NCI-H526 treated with DMSO at 0.1 percent for 48 hours (cell line): ENCODE data around the gene CA10.

ENCODE experiments used
- DNase-seq: peaks from one replicate; lab custom pipeline; 2025; lab: John Stamatoyannopoulos, UW

Gene CA10

DNA sequence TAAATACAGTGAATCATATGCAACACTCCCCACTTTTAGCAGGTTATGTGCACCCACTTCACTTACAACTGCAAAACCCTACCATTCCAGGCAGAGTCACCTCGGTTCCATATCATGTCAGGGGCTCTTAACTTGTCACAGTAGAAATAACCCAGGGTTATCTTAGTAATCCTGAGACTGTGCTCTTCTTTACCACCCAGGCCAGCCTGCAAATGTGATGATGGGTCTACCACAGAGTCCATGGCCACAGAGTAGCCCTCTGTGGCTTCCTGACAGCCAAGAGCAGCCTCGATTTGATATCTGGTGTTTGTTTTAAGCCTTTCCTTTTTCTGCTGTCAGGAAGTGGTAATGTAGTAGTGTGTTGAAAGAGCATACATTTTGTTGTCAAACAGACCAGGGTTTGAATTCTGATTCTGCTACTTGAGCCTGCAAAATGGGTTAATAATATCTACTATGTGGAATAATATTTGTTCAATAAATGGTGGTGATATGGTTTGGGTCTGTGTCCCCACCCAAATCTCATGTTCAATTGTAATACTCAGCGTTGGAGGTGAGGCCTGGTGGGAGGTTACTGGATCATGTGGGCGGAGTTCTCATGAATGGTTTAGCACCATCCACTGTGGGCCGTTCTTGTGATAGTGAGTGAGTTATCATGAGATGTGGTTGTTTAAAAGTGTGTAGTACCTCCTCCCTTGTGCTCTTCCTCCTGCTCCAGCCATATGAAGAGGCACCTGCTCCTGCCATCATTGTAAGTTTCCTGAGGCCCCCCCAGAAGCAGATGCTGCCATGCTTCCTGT lies 481.6 kb downstream of the CA10 start:
- no peak for DNase-seq

DNA sequence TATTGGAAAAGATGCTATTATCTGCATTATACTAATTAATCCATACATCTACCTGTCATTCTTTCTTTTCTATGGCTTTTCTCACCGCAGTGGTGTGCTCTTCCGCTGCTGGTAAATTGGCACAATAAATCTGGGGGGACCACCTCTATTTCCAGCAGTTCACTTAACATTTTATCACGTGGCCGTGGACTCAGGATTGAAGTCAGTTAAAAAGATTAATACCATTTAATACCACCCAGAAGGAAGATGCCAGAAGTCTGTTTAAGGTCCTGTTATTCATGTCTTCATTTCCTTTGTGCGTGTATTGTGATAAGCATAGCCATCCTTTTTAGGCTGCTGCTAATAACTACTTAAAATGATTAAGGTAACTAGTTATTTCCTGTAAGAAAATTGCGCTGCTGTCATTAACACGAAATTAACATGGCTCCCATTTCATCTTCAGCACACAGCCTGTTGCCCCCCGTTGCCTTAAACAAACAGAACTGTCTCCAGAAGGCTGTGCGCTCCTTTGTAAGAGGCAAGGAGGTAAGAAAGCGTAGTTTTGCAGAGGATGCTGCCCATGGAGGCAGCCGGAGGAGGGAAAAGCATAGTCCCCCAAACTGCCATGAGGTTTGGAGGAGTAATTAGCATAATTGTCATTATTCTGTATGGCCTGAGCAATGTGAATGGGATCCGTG lies 483.8 kb downstream of the CA10 start:
- no peak for DNase-seq

DNA sequence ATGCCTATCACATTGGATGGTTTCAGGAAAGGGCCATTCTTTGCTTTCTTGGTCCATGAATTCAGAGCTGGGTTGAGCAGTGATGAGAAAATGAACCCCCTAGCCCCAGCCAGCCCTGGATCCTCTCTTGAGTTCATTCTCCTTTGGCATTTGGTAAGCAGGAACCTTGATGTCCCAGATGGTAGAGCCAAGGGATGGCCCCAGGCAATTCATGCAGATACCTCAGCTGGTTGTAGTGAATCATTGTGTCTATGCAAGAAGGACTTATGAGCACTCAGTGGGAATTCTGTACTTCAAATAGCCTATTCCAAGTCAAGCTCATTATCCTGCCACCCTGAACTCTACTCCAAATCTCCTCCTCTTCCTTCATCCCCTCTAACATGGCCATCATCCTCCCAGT lies 485.4 kb downstream of the CA10 start:
- no peak for DNase-seq

DNA sequence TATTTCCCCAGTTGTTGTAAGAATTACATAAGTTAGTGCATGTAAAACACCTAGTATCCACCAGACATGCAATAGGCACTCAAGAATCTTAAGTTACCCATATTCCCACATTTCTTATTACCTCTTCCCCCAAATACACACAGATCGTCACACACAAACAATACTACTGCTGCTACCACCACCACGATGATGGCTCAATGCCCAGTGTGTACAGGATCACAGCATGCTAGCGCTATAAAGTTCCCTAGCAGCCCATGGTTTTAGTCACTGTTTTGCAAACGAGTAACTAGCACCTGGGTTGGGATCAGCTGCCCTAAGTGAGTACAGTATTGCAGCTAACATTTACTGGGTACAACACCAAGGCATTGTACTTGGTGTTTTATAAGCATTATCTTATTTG lies 486.4 kb downstream of the CA10 start:
- DNase-seq, result no peak

DNA sequence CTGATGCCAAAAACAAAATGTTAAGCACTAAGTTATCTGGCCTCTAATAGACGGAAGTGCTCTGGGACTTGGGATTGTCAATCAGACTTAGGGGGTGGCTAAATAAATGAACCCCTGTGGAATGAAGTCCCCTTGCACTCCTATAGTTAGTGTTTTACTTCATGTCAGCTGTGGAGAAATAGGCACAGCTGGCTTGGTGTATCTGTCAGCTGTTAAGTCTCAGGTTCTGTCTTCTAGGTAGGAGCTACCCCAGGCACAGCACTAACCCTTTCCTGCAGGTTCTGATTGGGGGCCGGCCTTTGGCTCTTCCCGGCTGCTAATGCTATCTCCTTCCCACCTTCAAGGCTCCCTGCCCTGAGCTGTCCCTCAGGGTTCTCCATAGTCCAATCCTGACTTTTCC lies 487.6 kb downstream of the CA10 start:
- DNase-seq, result no peak

DNA sequence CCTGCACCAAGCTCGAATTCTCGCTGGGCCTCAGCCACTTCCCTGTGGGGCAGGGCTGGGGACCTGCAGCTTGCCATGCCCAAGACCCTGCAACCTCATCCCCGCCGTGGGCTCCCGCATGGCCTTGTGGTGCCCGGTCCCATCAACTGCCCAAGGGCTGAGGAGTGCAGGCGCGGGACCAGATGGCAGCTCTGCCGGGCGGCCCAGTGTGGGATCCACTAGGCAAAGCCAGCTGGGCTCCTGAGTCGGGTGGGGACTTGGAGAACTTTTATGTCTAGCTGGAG lies 489.6 kb downstream of the CA10 start:
- no peak for DNase-seq

DNA sequence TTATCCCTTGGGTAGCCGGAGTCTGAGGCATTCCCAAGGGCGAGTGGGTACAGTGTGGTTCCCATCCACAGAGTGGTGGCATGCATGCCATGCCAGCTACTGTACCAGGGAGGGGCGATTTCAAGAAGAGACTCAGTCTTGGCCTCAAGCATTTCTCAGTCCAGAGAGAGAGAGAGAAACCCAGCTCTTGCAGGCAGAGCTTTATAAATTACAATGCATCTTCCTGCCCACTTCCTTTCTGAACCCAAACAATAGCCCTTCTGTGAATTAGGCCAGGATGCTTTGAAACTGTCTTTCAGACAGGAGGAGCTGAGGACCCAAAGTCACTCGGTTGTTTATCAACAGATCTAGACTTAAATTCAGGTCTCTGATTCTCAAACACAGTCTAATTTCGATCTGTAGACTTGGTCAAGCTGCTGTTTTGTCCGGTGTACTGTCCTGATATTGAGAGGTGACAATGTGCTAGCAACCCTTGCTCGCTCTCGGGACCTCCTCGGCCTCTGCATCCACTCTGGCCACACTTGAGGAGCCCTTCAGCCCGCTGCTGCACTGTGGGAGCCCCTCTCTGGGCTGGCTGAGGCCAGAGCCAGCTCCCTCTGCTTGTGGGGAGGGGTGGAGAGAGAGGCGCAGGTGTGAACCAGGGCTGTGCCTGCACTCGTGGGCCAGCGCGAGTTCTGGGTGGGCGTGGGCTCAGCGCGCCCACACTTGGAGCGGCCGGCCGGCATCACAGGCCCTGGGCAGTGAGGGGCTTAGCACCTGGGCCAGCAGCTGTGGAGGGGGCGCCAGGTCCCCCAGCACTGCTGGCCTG lies 490.2 kb downstream of the CA10 start:
- DNase-seq, result no peak

DNA sequence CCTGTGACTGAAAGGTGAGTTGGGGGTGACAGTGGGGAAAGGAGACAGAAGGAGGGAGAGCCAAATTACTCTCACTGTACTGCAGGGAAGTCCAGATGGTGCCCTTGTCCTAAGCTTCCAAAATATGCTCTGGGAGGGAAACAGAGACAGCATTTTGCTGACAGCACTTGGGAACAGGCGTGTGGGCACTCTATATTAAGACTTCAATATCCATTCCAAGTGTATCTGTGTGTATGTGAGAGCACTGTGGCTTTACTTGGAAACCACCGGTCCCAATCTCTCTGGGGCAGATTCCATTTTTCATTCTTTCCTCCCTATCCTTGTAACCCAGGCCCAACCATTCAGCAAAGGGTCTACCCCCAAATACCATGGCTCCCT lies 490.8 kb downstream of the CA10 start:
- no peak for DNase-seq

DNA sequence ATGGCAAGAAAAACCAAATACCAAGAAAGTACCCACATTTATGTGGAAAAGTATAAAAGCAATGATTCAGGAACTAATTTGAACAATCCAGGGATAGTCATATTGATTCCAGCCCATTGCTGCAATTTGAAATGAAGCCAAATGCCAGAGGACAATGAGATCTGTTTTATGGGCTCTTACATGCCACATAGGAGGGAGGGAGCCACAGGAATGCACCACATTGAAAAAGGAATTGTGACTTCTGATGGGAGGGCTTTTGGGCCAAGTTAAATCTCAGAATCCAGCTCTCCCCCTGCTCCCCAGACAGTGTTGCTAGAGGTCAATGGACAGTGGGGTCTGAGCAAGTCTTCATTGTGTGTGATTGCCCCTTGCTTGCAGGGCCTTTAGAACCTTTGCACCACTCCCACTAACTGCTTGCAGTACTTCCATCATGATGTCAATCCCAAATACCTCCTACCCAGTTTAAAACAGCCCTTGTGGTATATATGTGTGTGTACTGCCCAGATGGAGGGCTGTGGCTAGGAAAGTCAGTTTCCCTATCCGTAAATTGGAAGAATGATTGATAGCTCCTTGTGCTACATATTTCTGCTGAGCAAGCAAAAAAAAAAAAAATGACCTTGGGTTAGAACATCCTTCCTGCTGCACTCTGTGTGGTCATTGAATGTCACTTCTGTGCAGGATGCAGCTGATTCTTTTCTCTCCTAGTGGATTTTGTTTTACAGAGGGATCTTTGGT lies 491.4 kb downstream of the CA10 start:
- DNase-seq, result no peak

DNA sequence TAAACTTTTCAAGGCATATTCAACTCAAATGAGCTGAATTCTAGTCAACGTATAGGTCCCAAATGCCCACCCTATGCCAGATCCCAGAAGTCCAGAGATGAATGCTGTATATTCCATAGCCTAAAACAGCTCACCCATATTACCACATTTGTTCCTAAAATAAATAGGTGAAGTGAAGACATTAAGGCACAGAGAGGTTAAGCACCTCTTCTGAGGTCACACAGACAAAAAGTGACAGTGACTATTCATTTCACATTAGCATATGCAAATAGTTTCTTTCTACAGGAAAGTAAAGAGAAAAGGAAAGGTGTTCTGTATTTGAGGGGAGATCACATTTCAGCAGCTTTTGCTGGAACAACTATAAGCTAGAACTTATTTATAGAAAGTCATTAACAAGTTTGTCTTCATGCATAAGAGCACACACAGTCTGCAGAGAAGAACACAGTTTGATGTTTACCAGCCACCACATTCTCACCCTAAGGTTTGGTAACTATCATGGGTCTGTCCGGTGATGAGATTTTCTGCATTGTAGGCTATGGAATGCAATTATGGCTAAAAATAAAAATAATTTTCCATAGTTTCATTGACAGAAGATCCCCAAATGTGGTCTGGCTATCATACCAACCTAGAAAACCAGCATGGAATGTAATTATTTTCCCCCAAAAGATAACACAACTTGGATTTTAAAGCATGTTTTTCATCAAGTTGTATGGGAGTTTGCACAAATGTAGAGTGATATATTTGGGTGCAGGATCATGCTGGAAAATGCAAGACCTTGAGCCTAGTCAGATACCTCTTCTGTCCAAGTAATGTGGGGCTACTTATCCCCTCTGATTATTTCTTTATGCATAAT lies 496.1 kb downstream of the CA10 start:
- peak; percentile 5 for DNase-seq

DNA sequence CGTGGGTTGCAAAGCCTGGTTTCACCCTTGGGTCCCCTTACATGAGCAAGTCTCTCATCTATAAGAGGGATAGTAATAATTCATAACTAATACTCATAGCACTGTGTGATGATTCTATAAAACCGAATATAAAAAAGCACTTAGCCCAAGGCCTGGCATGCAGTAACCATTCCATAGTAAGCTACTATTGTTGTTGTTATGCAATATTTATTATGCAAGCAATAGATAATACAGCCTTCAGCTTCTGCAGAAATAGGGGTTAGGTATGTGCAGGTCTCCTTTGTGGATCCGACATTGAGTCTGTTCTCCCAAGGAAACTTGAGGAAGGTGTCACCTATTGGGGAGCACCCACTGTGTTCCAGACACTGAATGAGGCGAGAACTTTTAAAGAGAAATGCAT lies 497.1 kb downstream of the CA10 start:
- DNase-seq, result no peak

DNA sequence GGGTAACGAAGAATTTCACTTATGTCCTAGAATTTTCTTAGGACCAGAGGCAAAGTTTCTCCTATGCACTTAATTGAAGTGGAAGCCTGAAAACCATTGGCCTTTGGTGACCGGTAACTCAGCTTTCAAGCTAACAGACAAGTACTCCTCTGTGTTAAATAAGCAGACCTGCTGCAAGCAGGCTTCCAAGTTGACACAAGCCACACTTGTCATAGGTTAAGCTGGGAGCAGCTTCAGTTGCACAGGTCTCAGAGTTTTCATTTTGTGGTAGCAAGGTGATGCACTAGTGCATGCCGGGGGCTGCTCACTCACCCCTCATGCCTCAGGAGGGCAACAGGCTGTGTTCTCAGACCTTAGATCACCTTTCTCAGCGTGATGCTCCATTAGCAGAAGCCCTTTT lies 498.2 kb downstream of the CA10 start:
- no peak for DNase-seq

DNA sequence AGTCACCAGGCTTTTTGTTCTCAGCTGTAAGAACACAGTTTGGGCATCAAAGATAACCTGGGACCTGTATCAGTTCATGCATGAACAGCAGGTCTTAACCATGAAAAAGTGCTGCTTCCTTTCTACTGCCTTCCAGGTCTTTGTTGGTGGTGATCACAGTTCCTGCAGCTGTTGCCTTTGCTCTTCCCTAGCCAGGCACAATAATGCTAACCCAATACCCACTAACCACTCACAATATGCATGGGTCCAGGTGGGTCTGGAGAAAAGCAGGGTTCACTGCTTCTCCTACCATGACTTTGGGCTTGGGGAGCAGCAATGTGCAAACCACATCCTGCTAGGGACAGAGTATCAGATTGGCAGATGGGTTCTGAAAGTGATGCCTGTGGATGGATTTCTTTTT lies 501.3 kb downstream of the CA10 start:
- DNase-seq, result no peak

DNA sequence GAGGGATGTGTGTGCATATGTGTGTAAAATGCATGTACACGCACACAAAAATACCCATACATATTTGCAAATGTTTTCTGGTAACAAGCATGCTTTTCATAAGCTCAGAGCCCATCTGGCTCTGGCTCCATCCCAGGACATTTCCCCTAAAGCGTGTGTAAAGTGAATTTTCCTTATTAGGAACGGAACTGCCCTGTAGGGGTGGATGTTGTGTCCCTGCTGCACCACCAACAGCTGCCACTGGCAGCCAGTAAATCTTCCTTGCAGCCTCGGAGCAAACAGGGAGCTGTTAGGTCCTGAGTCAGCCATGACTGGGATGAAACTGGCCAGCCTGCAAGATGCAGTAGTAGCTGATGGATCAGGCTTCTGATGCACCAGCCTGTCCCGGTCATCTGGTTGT lies 504.6 kb downstream of the CA10 start:
- DNase-seq, result no peak

DNA sequence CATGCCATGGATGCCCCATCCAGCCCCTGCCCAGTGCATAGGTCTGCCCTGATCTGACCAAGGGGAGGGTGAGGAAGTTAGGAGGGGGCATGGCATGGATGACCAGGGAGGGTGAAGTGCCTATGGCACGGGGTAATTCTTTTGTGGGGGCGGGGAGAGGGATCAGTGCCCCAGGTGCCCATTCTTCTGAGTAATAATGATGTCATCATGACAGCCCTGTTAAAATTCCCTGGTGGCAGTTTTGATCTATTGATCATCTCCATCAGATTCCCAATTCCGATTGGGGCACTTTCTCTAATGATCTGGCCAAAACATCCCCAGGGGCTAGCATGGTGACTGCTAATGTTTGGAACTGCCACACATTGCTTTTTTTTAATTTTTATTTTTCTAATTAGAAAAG lies 506.0 kb downstream of the CA10 start:
- DNase-seq, result no peak

DNA sequence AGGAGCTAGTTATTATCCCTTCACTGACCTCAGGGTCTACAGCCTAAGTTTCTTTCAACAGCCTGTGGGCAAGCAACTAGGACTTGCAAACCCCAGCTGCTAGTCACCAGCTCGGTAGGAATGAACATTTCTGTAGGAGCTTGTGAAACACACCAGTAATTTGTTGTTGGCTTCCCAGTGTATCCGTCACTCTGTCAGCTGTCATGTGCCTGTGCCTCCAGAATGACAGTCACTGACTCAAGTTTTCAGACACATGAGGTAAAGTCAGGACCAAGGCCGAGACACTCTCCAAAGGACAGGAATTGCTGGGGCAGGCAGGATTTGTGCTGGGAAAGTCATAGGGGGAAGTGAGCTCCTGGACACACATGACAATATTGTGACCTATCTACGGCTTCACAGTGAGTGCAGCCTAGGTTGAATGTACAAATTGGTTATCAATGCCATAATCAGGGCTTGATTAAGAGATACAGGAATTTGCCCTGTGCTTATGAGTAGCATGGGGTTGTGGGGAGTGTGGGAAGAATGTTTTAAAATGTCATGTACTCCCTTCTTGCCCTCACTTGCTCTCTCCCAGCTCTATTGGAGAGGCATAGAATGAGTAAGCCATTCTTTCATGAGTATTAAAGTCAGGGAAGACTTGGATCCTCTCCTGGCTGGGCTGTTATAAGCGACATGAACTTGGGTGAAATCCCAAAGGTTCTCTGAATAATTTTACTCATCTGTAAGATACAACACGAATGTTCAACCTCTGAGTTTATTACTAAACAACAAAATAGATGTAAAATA lies 506.8 kb downstream of the CA10 start:
- no peak for DNase-seq

DNA sequence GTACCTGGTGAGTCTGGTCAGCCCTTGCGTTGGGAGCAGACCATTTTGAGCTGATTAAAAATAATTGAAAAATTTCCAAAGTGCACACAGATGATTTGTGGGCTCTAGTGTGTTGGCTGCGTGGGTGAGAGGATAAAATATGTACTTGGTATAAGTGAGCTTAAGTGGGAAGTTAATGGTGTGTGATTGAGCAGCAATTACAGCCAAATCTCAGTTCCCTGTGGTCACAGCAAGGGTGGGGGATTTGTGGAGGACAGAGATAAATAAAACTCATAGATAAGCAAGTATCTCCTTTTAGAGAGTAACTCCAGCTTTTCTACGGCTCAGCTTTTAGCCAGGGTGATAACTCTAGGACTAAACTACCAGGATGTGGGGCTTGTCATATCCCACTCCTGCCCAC lies 507.7 kb downstream of the CA10 start:
- DNase-seq, result no peak

DNA sequence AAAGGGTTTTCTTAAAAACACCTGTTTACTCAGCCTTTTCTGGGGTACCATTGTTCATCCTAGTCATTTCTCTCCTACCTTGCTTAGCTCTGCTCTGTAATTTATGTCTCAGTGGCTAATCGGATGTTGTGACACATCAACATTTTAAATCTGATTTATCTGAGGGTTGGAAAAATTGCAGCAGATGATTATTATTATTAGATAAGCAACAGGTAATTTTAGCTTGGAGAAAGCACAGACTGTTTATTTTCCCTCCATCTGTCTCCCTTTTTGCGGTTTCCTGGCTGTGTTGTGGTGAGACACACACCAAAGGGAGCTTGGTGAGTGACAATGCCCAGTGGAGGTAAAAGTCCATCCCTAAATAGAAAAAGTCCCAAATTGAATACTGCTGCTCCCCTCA lies 508.3 kb downstream of the CA10 start:
- no peak for DNase-seq

DNA sequence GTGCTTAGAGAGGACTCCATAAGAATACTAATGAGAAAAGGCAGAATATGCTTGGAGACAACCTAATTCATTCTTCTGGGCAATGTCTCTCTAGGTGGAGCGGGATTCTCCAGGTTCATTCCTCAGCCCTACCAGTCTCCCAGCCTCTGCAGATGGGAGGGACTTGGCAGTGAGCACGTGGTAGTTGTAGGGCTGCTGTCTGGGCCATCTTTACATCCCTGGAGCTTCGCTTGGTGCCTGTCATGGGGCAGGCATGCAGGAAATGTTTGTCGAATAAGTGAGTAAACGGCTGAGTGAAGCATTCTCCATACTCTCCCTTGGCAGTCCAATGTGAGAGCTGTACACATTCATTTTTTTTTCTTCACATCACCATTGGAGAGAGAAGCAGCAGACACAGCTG lies 510.7 kb downstream of the CA10 start:
- no peak for DNase-seq

DNA sequence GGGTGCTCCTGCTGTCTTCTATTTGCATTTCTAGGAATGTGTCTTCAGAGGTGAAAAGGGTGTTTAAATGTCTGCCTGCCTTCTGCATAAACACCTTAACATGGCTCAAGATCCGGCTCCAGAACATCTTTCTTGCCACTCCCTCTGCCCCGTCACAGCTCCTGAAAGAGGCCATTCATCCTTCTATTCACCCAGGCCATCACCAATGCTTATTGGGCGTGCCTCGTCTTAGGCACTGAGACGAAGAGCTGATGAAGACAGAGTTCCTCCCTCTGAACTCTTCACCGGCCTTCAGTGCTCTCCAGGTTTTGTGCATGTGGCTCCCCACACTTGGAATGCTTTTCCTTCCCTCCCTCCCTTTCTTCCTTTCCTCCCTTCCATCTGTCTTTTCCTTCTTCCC lies 511.4 kb downstream of the CA10 start:
- no peak for DNase-seq

DNA sequence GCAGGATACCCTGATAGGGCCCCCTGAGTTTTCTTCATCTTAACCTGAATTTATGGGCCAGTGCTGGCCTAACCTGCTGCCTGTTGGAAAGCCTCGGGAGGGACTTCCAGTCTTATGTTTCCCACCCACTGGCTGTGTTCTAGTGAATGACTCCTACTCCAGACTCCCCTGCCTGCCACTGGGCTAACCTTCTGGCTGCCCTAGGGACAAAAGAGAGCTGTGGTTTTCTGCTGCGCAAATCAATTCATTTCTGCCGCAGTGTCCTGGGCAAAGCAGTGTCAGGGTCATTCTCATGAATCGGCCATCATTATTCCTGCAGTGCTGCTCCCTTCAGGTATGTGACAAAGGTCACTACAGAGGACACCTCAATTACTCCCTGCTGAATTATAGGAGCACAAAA lies 512.0 kb downstream of the CA10 start:
- DNase-seq, result no peak
